Thoracic aorta (tissue), 2 donors: ENCODE measurements around the gene FIG4. TPM values are rescaled to one million over a fixed set of nuclear protein-coding genes. Genes with fewer than 3 reads are reported as not detected.
"Not testable (repeated sequence)": the region's sequence is repeated elsewhere in the genome, so short reads cannot be mapped to it uniquely, and the experiment has no call there.

Experiments used
- ATAC-seq: fragments of 150-250 bp; one replicate; pipeline ENCODE4 v1.8.0; 2017; ENCODE audit warnings: low read depth; ENCODE audit not compliant: insufficient number of reproducible peaks, low FRiP score
- DNase-seq: peaks from one replicate; pipeline ENCODE4 v3.0.0-alpha.2; 2020; ENCODE audit warnings: low spot score
- H3K27ac ChIP-seq, 2 donors: fragments of 200-600 bp; sonication (generic); 1 replicate in 1 of 2; 2 replicates in 1 of 2; pipeline ENCODE4 v1.5.1; 2016; ENCODE audit warnings: mild to moderate bottlenecking in 2 of 2, moderate library complexity in 2 of 2
- H3K27me3 ChIP-seq: fragments of 200-600 bp; sonication (generic); replicated peaks from 2 replicates; pipeline ENCODE4 v1.6.0; 2016; ENCODE audit warnings: mild to moderate bottlenecking; ENCODE audit not compliant: insufficient read depth
- H3K36me3 ChIP-seq: fragments of 200-600 bp; sonication (generic); one replicate; pipeline ENCODE4 v1.5.1; 2016
- H3K4me1 ChIP-seq, 2 donors: fragments of 200-600 bp; sonication (generic); 1 replicate in 1 of 2; 2 replicates in 1 of 2; pipeline versions ENCODE4 v1.5.1 to v1.6.0; 2016; ENCODE audit warnings: low read depth in 2 of 2, mild to moderate bottlenecking in 1 of 2; ENCODE audit not compliant: control insufficient read depth in 1 of 2
- H3K4me3 ChIP-seq: fragments of 200-600 bp; sonication (generic); 2 replicates; pipeline ENCODE4 v1.5.1; 2016; ENCODE audit warnings: mild to moderate bottlenecking
- H3K9me3 ChIP-seq: fragments of 200-600 bp; sonication (generic); 2 replicates; pipeline ENCODE4 v1.5.1; 2016
- CTCF ChIP-seq: fragments of 200-600 bp; sonication (generic); IDR thresholded peaks from one replicate; pipeline ENCODE4 v1.5.1; 2019; ENCODE audit warnings: antibody characterized with exemption
- total RNA-seq, 2 donors: library from RNA; depleted of rRNA; stranded (reverse); fragments of >200 nt; gene quantifications; one replicate each; pipeline versions ENCODE4 v1.1.0 to v1.2.3, GENCODE V29; 2016

Gene FIG4
- total RNA-seq, 2 donors from 2014 or later = 12.9 to 49.5 TPM

DNA sequence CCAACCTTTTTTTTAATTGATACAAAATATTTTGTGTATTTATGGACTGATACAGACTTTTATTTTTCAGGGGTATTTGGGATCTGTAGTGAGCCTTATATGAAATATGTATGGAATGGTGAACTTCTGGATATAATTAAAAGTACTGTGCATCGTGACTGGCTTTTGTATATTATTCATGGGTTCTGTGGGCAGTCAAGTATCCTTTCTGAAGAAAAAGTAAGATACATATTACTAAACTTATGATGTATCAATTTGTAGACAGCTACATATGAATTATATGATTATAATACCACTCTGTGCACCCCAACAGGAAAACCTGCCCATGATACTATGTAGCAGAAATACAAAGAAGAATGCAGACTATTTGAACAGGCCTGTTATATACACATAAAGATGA is 47.2 kb downstream of the FIG4 start:
- H3K4me1 ChIP-seq = no peaks in the 10 kb centered on the region
- no peak overlapping the region for H3K4me3 ChIP-seq
- ATAC-seq = no peak
- TF ChIP-seq CTCF = no peak
- peaks cover 15% of the 10 kb centered on the region for H3K36me3 ChIP-seq
- DNase-seq = no peak
- no peaks in the 10 kb centered on the region for H3K27me3 ChIP-seq
- no peaks in the 10 kb centered on the region for H3K9me3 ChIP-seq
- H3K27ac ChIP-seq = no peak overlapping the region

DNA sequence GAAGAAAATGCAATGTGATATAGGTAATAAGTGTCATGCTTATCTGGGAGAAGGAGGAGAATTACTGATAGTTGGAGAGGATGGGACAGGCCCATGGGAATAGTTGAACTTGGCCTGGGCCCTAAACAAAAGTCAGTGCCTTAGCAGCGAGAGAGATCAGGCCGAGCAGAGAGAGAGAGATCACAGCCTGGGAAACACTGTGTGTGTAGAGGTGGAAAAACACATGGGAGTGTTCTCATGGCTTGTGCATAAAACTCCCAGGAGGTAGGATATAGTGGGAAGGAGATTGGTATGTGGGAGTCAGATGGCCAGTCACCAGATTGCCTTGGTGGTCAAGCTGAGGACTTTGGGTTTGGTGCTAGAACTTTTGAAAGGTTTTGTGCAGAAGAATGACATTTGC is 47.6 kb downstream of the FIG4 start:
- H3K4me1 ChIP-seq = no peaks in the 10 kb centered on the region
- DNase-seq = no peak
- no peak overlapping the region for H3K27ac ChIP-seq
- H3K9me3 ChIP-seq = no peaks in the 10 kb centered on the region
- no peak for ATAC-seq
- TF ChIP-seq CTCF = no peak
- no peak overlapping the region for H3K4me3 ChIP-seq
- peaks cover 15% of the 10 kb centered on the region for H3K36me3 ChIP-seq
- no peaks in the 10 kb centered on the region for H3K27me3 ChIP-seq

DNA sequence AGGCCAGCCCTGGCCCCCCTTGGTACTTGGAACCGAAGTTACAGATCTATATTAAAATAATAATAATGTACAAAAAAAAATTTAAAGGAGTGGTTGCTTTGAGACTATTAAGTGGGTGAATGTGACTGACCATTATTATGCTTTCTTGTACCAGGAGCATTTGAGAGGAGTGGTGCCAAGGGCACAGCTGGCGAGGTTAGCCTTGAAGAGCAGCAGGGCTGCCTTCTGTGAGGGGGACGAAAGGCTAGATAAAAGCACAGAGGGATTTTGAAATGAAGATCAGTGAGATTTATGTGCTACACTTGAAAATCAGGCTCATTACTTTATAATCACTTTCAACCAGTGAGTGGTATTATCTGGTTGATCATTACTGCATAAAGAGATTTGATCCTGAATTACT is 48.6 kb downstream of the FIG4 start:
- no peak for DNase-seq
- TF ChIP-seq CTCF = no peak
- Histone ChIP-seq H3K4me3 (no peak overlapping the region), H3K27me3 (no peaks in the 10 kb centered on the region), H3K9me3 (no peaks in the 10 kb centered on the region), H3K36me3 (peaks cover 15% of the 10 kb centered on the region), H3K4me1 (no peaks in the 10 kb centered on the region), H3K27ac (no peak overlapping the region)
- no peak for ATAC-seq

DNA sequence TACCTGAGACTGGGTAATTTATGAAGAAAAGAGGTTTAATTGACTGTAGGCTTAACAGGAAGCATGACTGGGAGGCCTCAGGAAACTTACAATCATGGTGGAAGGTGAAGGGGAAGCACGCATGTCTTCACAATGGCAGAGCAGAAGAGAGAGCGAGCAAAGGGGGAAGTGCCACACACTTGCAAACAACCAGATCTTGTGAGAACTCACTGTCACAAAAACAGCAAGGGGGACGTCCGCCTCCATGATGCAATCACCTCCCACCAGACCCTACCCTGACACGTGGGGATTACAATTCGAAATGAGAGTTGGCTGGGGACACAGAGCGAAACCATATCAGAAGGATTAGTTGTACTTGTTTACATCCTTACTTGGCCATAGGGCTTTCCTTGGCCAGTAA is 49.7 kb downstream of the FIG4 start:
- TF ChIP-seq CTCF = no peak
- H3K4me3 ChIP-seq = no peak overlapping the region
- no peaks in the 10 kb centered on the region for H3K27me3 ChIP-seq
- no peak for ATAC-seq
- peaks cover 11% of the 10 kb centered on the region for H3K36me3 ChIP-seq
- no peak for DNase-seq
- H3K9me3 ChIP-seq = no peaks in the 10 kb centered on the region
- no peaks in the 10 kb centered on the region for H3K4me1 ChIP-seq
- H3K27ac ChIP-seq = no peak overlapping the region

DNA sequence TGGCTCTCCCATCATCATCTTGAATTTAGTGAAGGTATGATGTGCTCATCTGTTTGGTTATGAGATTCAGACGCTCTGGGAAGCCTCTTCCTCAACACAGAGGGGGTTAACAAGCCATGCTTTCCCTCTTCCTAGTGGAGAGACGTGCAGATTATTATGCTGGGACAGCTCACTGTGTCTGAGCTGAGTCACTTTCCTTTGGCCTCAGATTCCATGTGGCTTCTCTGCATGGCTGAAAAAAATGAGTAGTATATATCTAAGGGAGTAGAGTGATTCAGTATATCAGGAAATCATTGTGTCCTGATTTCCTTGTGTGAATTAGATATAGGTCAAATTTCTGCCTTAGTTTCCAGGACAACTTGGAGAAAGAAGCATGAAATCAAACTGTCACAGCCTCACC is 52.6 kb downstream of the FIG4 start:
- H3K27ac ChIP-seq = no peak overlapping the region
- no peak for DNase-seq

DNA sequence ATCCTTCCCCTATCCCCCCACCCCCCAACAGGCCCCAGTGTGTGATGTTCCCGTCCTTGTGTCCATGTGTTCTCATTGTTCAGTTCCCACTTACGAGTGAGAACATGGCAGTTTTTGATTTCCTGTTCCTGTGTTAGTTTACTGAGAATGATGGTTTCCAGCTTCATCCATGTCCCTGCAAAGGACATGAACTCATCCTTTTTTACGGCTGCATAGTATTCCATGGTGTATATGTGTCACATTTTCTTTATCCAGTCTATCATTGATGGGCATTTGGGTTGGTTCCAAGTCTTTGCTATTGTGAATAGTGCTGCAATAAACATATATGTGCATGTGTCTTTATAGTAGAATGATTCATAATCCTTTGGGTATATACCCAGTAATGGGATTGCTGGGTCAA is 53.7 kb downstream of the FIG4 start:
- H3K27me3 ChIP-seq, H3K9me3 ChIP-seq, H3K4me1 ChIP-seq, ATAC-seq, H3K27ac ChIP-seq, H3K36me3 ChIP-seq, H3K4me3 ChIP-seq, DNase-seq: not testable (repeated sequence)

More for the DNA sequence above, 52.6 kb downstream of the FIG4 start:
- no peak overlapping the region for H3K4me3 ChIP-seq
- TF ChIP-seq CTCF = no peak
- no peak for ATAC-seq
- H3K36me3 ChIP-seq = peaks cover 8% of the 10 kb centered on the region
- no peaks in the 10 kb centered on the region for H3K27me3 ChIP-seq
- no peaks in the 10 kb centered on the region for H3K9me3 ChIP-seq
- no peaks in the 10 kb centered on the region for H3K4me1 ChIP-seq
